Common myeloid progenitor, CD34-positive (primary cell): ENCODE measurements around the gene PHF19.

Experiments used
- CTCF ChIA-PET: fragments of 350-600 bp; sonication (Branson Sonifier 250); formaldehyde crosslinking; loops from one replicate; lab custom pipeline; 2021; ENCODE audit warnings: antibody characterized with exemption; lab: Charles Lee
- POLR2A ChIA-PET: fragments of 350-600 bp; sonication (Branson Sonifier 250); formaldehyde crosslinking; loops from one replicate; lab custom pipeline; 2021; ENCODE audit warnings: antibody characterized with exemption; lab: Charles Lee
- DNase-seq, 3 donors: peaks; one replicate each; pipeline versions ENCODE4 v3.0.0 to v3.0.0-alpha.2; 2013
- H3K27ac ChIP-seq, 2 experiments: 1 replicate in 1 of 2; 2 replicates in 1 of 2; pipeline ENCODE4 v1.7.0; 2013; ENCODE audit warnings: inconsistent platforms in 2 of 2, low read length in 2 of 2, mild to moderate bottlenecking in 2 of 2, low read depth in 1 of 2, moderate library complexity in 1 of 2; ENCODE audit not compliant: severe bottlenecking in 2 of 2, insufficient read depth in 1 of 2, poor library complexity in 1 of 2
- H3K27me3 ChIP-seq, 5 experiments: replicated peaks in 2 of 5; 1 replicate in 3 of 5; 2 replicates in 2 of 5; pipeline versions ENCODE4 v1.6.1 to v1.7.0; 2013; ENCODE audit warnings: low read length in 4 of 5, mild to moderate bottlenecking in 2 of 5, moderate library complexity in 2 of 5, inconsistent platforms in 1 of 5; ENCODE audit not compliant: insufficient read depth in 5 of 5, control insufficient read depth in 4 of 5
- H3K36me3 ChIP-seq, 4 experiments: 1 replicate in 2 of 4; 2 replicates in 2 of 4; pipeline versions ENCODE4 v1.6.1 to v1.7.0; 2013; ENCODE audit warnings: low read length in 3 of 4, control low read depth in 1 of 4, mild to moderate bottlenecking in 1 of 4; ENCODE audit not compliant: control insufficient read depth in 4 of 4, insufficient read depth in 4 of 4
- H3K4me1 ChIP-seq, 4 experiments: 1 replicate in 3 of 4; 2 replicates in 1 of 4; pipeline versions ENCODE4 v1.6.1 to v1.7.1; 2013; ENCODE audit warnings: low read length in 3 of 4, mild to moderate bottlenecking in 3 of 4, control low read depth in 1 of 4, inconsistent platforms in 1 of 4, moderate library complexity in 1 of 4; ENCODE audit not compliant: control insufficient read depth in 4 of 4, insufficient read depth in 4 of 4; ENCODE audit errors: control extremely low read depth in 1 of 4
- H3K4me3 ChIP-seq, 7 experiments: 1 replicate in 4 of 7; 2 replicates in 3 of 7; pipeline versions ENCODE4 v1.5.1 to v1.7.0; 2013; ENCODE audit warnings: mild to moderate bottlenecking in 7 of 7, low read length in 6 of 7, moderate library complexity in 6 of 7, inconsistent platforms in 2 of 7, low read depth in 2 of 7, control low read depth in 1 of 7; ENCODE audit not compliant: insufficient read depth in 4 of 7, control insufficient read depth in 1 of 7; ENCODE audit errors: extremely low read depth in 1 of 7
- H3K9me3 ChIP-seq, 5 experiments: 1 replicate in 4 of 5; 2 replicates in 1 of 5; pipeline versions ENCODE4 v1.6.1 to v1.7.1; 2013; ENCODE audit warnings: low read length in 4 of 5, mild to moderate bottlenecking in 2 of 5, inconsistent platforms in 1 of 5, low read depth in 1 of 5, moderate library complexity in 1 of 5; ENCODE audit not compliant: control insufficient read depth in 4 of 5, insufficient read depth in 2 of 5; ENCODE audit errors: control extremely low read depth in 1 of 5
- WGBS: methylation state at CpG from one replicate; pipeline ENCODE4 v1.1.5; 2013; ENCODE audit not compliant: insufficient coverage; 5-methylcytosine and 5-hydroxymethylcytosine counted together

PHF19 gene

GRCh38 chr9:120885958-120886357 is 9.0 kb upstream of the PHF19 start:
- no peak overlapping the region for H3K27ac ChIP-seq
- H3K9me3 ChIP-seq: no peaks in the 10 kb centered on the region
- no peaks in the 10 kb centered on the region for H3K36me3 ChIP-seq
- WGBS: 40% methylated on average over 5 of the region's 5 CpGs
- peak in 2 of 3 donors; percentile 74 to 78 for DNase-seq
- H3K4me3 ChIP-seq: no peak overlapping the region
- peaks cover 7 to 29% (median 24%) of the 10 kb centered on the region in 4 experiments for H3K4me1 ChIP-seq
- no peaks in the 10 kb centered on the region for H3K27me3 ChIP-seq
- CTCF ChIA-PET: interaction anchor here (0.8 to 1.5 kb wide), 9 partner anchors 9 to 176 kb away, joined by 3 to 10 read pairs (median 3); partner anchors contain the start of gene PHF19
- POLR2A ChIA-PET: no interaction called here

- no peak overlapping the region for H3K4me3 ChIP-seq
- DNase-seq: no peak
- ChIA-PET POLR2A (no interaction called here), CTCF (interaction anchor here (0.8 to 1.7 kb wide), 8 partner anchors 8 to 63 kb away, joined by 3 to 10 read pairs (median 4); partner anchors contain the start of gene PHF19)
- 71% methylated on average over 2 of the region's 3 CpGs for WGBS
- no peaks in the 10 kb centered on the region for H3K36me3 ChIP-seq
- peaks cover 7 to 24% (median 20%) of the 10 kb centered on the region in 4 experiments for H3K4me1 ChIP-seq
- H3K27me3 ChIP-seq: no peaks in the 10 kb centered on the region
- no peaks in the 10 kb centered on the region for H3K9me3 ChIP-seq
- no peak overlapping the region for H3K27ac ChIP-seq
These were observed 8.5 kb upstream of the PHF19 start for GRCh38 chr9:120885457-120885856.

GRCh38 chr9:120883608-120883996 is 6.6 kb upstream of the PHF19 start:
- ChIA-PET POLR2A (interaction anchor here (1.6 kb wide), 1 partner anchor 9 kb away, joined by 8 read pairs; no protein-coding TSS in a partner anchor), CTCF (interaction anchor here (0.7 to 2.2 kb wide), 6 partner anchors 10 to 97 kb away, joined by 3 to 7 read pairs (median 4); no protein-coding TSS in a partner anchor)
- Histone ChIP-seq H3K4me3 (no peak overlapping the region), H3K36me3 (no peaks in the 10 kb centered on the region), H3K27ac (no peak overlapping the region), H3K27me3 (no peaks in the 10 kb centered on the region), H3K9me3 (no peaks in the 10 kb centered on the region), H3K4me1 (peaks cover 0 to 28% (median 19%) of the 10 kb centered on the region in 4 experiments)
- DNase-seq: no peak
- 95% methylated on average over 2 of the region's 3 CpGs for WGBS

GRCh38 chr9:120882935-120883607 is 6.1 kb upstream of the PHF19 start:
- POLR2A ChIA-PET: interaction anchor here (1.6 kb wide), 1 partner anchor 10 kb away, joined by 8 read pairs; no protein-coding TSS in a partner anchor
- Histone ChIP-seq H3K4me3 (no peak overlapping the region), H3K36me3 (no peaks in the 10 kb centered on the region), H3K9me3 (no peaks in the 10 kb centered on the region), H3K27ac (no peak overlapping the region), H3K27me3 (no peaks in the 10 kb centered on the region), H3K4me1 (peaks cover 1 to 33% (median 24%) of the 10 kb centered on the region in 4 experiments)
- 93% methylated on average over 9 of the region's 10 CpGs for WGBS
- CTCF ChIA-PET: interaction anchor here (0.7 to 2.2 kb wide), 4 partner anchors 10 to 41 kb away, joined by 3 to 7 read pairs (median 5); no protein-coding TSS in a partner anchor
- no peak for DNase-seq

- no peak for DNase-seq
- peaks cover 0 to 11% (median 3%) of the 10 kb centered on the region in 4 experiments for H3K36me3 ChIP-seq
- H3K4me3 ChIP-seq: no peak overlapping the region
- POLR2A ChIA-PET: no interaction called here
- H3K27me3 ChIP-seq: no peaks in the 10 kb centered on the region
- peak overlapping the region in 1 of 2 experiments; percentile 25 for H3K27ac ChIP-seq
- H3K4me1 ChIP-seq: peaks cover 8 to 45% (median 32%) of the 10 kb centered on the region in 4 experiments
- no peaks in the 10 kb centered on the region for H3K9me3 ChIP-seq
- 100% methylated on average over 1 of the region's 6 CpGs for WGBS
- CTCF ChIA-PET: interaction anchor here (1.0 to 1.5 kb wide), 3 partner anchors 9 to 52 kb away, joined by 3 to 12 read pairs (median 4); no protein-coding TSS in a partner anchor
These were observed 2.5 kb upstream of the PHF19 start for GRCh38 chr9:120879446-120879845.

- no peak for DNase-seq
- ChIA-PET POLR2A (interaction anchor here (1.7 kb wide), 1 partner anchor 12 kb away, joined by 5 read pairs; no protein-coding TSS in a partner anchor), CTCF (interaction anchor here (1.0 to 3.7 kb wide), 7 partner anchors 10 to 60 kb away, joined by 3 to 13 read pairs (median 4); no protein-coding TSS in a partner anchor)
- H3K9me3 ChIP-seq: no peaks in the 10 kb centered on the region
- peaks cover 0 to 21% (median 12%) of the 10 kb centered on the region in 4 experiments for H3K36me3 ChIP-seq
- H3K4me3 ChIP-seq: peak overlapping the region in 6 of 7 experiments; percentile 71 to 86 (median 76)
- WGBS: 79% methylated on average over 7 of the region's 8 CpGs
- H3K4me1 ChIP-seq: peaks cover 8 to 45% (median 32%) of the 10 kb centered on the region in 4 experiments
- peak overlapping the region in 1 of 2 experiments; percentile 91 for H3K27ac ChIP-seq
- H3K27me3 ChIP-seq: no peaks in the 10 kb centered on the region
These were observed 1.5 kb upstream of the PHF19 start for GRCh38 chr9:120878188-120879130.
